ENCODE measurements around the gene USP49. TPM values are rescaled to one million over a fixed set of nuclear protein-coding genes. Genes with fewer than 3 reads are reported as not detected.

The USP49 gene
- total and polyA plus RNA-seq, 2 donors (not counting 1 experiment from before 2014, with no cell fraction given), result 1.5 to 2.3 TPM

DNA sequence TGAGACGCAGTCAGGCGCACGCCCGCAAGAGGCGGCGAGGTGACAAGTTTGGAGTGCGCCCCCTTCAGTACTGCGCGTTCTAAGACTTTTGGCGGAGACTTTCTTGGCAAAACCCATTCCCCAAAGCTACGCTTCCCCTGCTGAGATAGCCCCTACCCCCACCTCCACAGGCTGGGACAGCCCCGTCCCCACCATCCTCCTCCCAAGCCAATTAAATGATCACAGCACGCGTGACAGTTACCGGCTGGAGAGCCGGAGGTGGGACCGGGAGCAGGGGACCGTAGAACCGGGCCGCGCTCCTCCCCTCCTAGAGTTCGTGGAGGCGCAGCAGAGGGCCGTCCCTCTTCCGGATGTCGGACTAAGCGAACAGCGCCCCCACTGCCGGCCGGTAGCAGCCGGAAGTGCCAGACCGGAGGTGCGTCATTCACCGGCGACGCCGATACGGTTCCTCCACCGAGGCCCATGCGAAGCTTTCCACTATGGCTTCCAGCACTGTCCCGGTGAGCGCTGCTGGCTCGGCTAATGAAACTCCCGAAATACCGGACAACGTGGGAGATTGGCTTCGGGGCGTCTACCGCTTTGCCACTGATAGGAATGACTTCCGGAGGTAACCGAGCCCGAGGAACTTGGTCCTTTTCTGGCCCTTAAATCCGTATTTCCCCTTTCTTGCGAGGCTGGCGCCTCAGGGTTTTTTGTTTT is 107.8 kb downstream of the USP49 start, which contains the start of gene TOMM6:
TOMM6 (plus strand) TSS at position 476 of the 699 bp plus-strand sequence; CDS start at position 480, 4 bp downstream.
- Histone ChIP-seq H4K20me1 (ENCODE audit: control insufficient read depth, extremely low read depth, insufficient read depth, low read length) (no peaks in the 10 kb centered on the region), H3K79me2 (ENCODE audit: control insufficient read depth, insufficient read depth, low read length) (peaks cover 13% of the 10 kb centered on the region), H3K36me3 (ENCODE audit: control insufficient read depth, insufficient read depth, low read length) (peaks cover 3% of the 10 kb centered on the region), H3K4me1 (ENCODE audit: control insufficient read depth, extremely low read depth, insufficient read depth, low read length) (peaks cover 4% of the 10 kb centered on the region), H3K4me3 (replicated peaks in 1 of 4; ENCODE audit: control extremely low read depth in 1 of 4, insufficient read depth in 1 of 4, low read depth in 3 of 4, low read length in 4 of 4) (peak within 1 kb of the TSS; percentile 98 to 100 (median 100)), H3K9me3 (ENCODE audit: control insufficient read depth, insufficient read depth, low read depth, low read length) (no peaks in the 10 kb centered on the region), H3K4me2 (ENCODE audit: extremely low read depth, insufficient read depth, low read length) (peak within 1 kb of the TSS; percentile 94), H3K27me3 (ENCODE audit: control insufficient read depth, insufficient read depth, low read length) (no peaks in the 10 kb centered on the region), H2AFZ (ENCODE audit: low read length) (peak within 1 kb of the TSS; percentile 88), H3K27ac (ENCODE audit: insufficient read depth, low read length) (peak within 1 kb of the TSS; percentile 97), H3K9ac (ENCODE audit: insufficient read depth, low read length) (peak within 1 kb of the TSS; percentile 92)
- peak; percentile 92 to 95 for DNase-seq (ENCODE audit: low read depth in 2 of 2)
- TF ChIP-seq, protein P1, sequence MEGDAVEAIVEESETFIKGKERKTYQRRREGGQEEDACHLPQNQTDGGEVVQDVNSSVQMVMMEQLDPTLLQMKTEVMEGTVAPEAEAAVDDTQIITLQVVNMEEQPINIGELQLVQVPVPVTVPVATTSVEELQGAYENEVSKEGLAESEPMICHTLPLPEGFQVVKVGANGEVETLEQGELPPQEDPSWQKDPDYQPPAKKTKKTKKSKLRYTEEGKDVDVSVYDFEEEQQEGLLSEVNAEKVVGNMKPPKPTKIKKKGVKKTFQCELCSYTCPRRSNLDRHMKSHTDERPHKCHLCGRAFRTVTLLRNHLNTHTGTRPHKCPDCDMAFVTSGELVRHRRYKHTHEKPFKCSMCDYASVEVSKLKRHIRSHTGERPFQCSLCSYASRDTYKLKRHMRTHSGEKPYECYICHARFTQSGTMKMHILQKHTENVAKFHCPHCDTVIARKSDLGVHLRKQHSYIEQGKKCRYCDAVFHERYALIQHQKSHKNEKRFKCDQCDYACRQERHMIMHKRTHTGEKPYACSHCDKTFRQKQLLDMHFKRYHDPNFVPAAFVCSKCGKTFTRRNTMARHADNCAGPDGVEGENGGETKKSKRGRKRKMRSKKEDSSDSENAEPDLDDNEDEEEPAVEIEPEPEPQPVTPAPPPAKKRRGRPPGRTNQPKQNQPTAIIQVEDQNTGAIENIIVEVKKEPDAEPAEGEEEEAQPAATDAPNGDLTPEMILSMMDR (conservative IDR thresholded peaks at IDR 0.05 in 1 of 2, IDR thresholded peaks at IDR 0.05 in 1 of 2; ENCODE audit: low read depth in 1 of 2, low read length in 2 of 2), result peak; percentile 51 to 68
- no peak for TF ChIP-seq EZH2 (IDR thresholded peaks at IDR 0.05; ENCODE audit: low read length, missing control alignments)

DNA sequence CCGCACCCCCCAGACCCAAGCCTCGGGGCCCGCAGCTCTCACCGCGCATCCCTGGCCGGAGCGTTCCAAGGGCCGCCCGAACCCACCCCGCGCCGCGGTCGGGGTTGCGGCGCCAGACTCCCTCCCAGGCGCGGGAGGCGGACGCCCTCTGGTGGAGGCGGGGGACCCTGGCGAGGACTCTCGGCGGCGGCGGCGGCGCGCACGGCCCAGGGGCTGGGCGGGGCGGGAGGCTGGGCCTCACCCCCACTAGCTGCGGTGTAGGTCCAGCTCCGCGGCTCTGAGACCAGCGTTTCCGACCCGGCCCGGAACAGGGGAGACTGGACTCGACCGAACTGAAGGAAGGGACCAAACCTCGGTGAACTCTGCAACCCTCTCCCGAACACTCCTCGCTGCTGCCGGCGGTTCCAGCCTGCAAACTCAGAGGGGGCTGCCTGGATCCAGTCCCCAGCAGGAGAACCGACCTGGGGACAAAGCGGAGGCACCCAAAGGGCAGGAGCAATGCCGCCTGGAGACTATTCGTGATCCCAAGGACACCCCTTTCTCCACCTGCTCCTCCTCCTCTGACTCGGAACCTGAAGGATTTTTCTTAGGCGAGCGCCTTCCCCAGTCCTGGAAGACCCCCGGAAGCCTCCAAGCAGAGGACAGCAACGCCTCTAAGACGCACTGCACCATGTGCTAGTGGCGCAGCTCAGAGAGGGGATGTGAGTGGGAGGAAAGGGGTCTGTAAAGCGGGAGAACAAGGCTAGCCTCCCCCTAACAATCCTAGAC is 108.5 kb downstream of the USP49 start:
- H2AFZ ChIP-seq (ENCODE audit: low read length), result peak overlapping the region; percentile 68
- H3K4me2 ChIP-seq (ENCODE audit: extremely low read depth, insufficient read depth, low read length), result peak overlapping the region; percentile 98
- no peaks in the 10 kb centered on the region for H3K27me3 ChIP-seq (ENCODE audit: control insufficient read depth, insufficient read depth, low read length)
- no peaks in the 10 kb centered on the region for H3K9me3 ChIP-seq (ENCODE audit: control insufficient read depth, insufficient read depth, low read depth, low read length)
- peak overlapping the region; percentile 58 for H3K9ac ChIP-seq (ENCODE audit: insufficient read depth, low read length)
- peak overlapping the region; percentile 98 to 100 (median 100) for H3K4me3 ChIP-seq (replicated peaks in 1 of 4; ENCODE audit: control extremely low read depth in 1 of 4, insufficient read depth in 1 of 4, low read depth in 3 of 4, low read length in 4 of 4)
- H3K27ac ChIP-seq (ENCODE audit: insufficient read depth, low read length), result peak overlapping the region; percentile 97
- H4K20me1 ChIP-seq (ENCODE audit: control insufficient read depth, extremely low read depth, insufficient read depth, low read length), result no peaks in the 10 kb centered on the region
- peaks cover 4% of the 10 kb centered on the region for H3K4me1 ChIP-seq (ENCODE audit: control insufficient read depth, extremely low read depth, insufficient read depth, low read length)
- peaks cover 13% of the 10 kb centered on the region for H3K79me2 ChIP-seq (ENCODE audit: control insufficient read depth, insufficient read depth, low read length)
- H3K36me3 ChIP-seq (ENCODE audit: control insufficient read depth, insufficient read depth, low read length), result peaks cover 3% of the 10 kb centered on the region
- DNase-seq (ENCODE audit: low read depth in 2 of 2), result peak; percentile 66 to 72
- TF ChIP-seq, protein P1 (conservative IDR thresholded peaks at IDR 0.05 in 1 of 2, IDR thresholded peaks at IDR 0.05 in 1 of 2; ENCODE audit: low read depth in 1 of 2, low read length in 2 of 2), result peak; percentile 26 to 49
- no peak for TF ChIP-seq EZH2 (IDR thresholded peaks at IDR 0.05; ENCODE audit: low read length, missing control alignments)

Data from fibroblast of lung (primary cell).